ENCODE data around the gene UCK2.

- TF ChIP-seq, protein P1, sequence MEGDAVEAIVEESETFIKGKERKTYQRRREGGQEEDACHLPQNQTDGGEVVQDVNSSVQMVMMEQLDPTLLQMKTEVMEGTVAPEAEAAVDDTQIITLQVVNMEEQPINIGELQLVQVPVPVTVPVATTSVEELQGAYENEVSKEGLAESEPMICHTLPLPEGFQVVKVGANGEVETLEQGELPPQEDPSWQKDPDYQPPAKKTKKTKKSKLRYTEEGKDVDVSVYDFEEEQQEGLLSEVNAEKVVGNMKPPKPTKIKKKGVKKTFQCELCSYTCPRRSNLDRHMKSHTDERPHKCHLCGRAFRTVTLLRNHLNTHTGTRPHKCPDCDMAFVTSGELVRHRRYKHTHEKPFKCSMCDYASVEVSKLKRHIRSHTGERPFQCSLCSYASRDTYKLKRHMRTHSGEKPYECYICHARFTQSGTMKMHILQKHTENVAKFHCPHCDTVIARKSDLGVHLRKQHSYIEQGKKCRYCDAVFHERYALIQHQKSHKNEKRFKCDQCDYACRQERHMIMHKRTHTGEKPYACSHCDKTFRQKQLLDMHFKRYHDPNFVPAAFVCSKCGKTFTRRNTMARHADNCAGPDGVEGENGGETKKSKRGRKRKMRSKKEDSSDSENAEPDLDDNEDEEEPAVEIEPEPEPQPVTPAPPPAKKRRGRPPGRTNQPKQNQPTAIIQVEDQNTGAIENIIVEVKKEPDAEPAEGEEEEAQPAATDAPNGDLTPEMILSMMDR (IDR thresholded peaks at IDR 0.05): no peak
- no peak for TF ChIP-seq RFX5 (IDR thresholded peaks at IDR 0.05)
- TF ChIP-seq MAFK (IDR thresholded peaks at IDR 0.05; ENCODE audit: partially characterized antibody): peak; percentile 92
- TF ChIP-seq, protein P2, sequence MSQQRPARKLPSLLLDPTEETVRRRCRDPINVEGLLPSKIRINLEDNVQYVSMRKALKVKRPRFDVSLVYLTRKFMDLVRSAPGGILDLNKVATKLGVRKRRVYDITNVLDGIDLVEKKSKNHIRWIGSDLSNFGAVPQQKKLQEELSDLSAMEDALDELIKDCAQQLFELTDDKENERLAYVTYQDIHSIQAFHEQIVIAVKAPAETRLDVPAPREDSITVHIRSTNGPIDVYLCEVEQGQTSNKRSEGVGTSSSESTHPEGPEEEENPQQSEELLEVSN (IDR thresholded peaks at IDR 0.05; ENCODE audit: borderline replicate concordance, low read depth): no peak
- no peak for TF ChIP-seq FOXS1 (CRISPR knock-in tag; IDR thresholded peaks at IDR 0.05)
Observed at GRCh38 chr1:165836664-165837482, 9.5 kb downstream of the UCK2 start.

Data from A549 (cell line).